Keratinocyte (primary cell): ENCODE data around the gene DSCAM. TPM values are rescaled to one million over a fixed set of nuclear protein-coding genes. Genes with fewer than 3 reads are reported as not detected.

Source experiments
- DNase-seq: peaks from one replicate; pipeline ENCODE4 v3.0.0-alpha.2; 2011; ENCODE audit warnings: low read depth, missing footprints, low spot score
- FAIRE-seq: peaks from 2 replicates; lab custom pipeline; 2011; peaks lifted over from hg19 to GRCh38; lab: Jason Lieb, UNC
- H2AFZ ChIP-seq: 2 replicates; pipeline ENCODE4 v1.6.0; 2012; ENCODE audit warnings: low read length, control low read depth, inconsistent platforms; ENCODE audit not compliant: control insufficient read depth
- H3K27ac ChIP-seq: 2 replicates; pipeline ENCODE4 v1.5.1; 2011; ENCODE audit warnings: low read length; ENCODE audit not compliant: control insufficient read depth, insufficient read depth
- H3K27me3 ChIP-seq: 3 replicates; pipeline ENCODE4 v1.6.0; 2011; ENCODE audit warnings: low read length; ENCODE audit not compliant: control insufficient read depth, insufficient read depth; ENCODE audit errors: extremely low read depth
- H3K36me3 ChIP-seq, 2 experiments: 2 replicates in 1 of 2; 3 replicates in 1 of 2; pipeline ENCODE4 v1.5.1; 2011; ENCODE audit warnings: low read length in 2 of 2, mild to moderate bottlenecking in 1 of 2; ENCODE audit not compliant: control insufficient read depth in 2 of 2, insufficient read depth in 2 of 2; ENCODE audit errors: extremely low read depth in 1 of 2
- H3K4me1 ChIP-seq: 3 replicates; pipeline ENCODE4 v1.5.1; 2011; ENCODE audit warnings: low read length; ENCODE audit not compliant: control insufficient read depth, insufficient read depth; ENCODE audit errors: extremely low read depth
- H3K4me2 ChIP-seq: 3 replicates; pipeline ENCODE4 v1.6.0; 2011; ENCODE audit warnings: low read depth, low read length; ENCODE audit not compliant: control insufficient read depth, insufficient read depth; ENCODE audit errors: extremely low read depth
- H3K4me3 ChIP-seq, 3 experiments: fragments of 200-600 bp in 1 of 3; sonication (generic) in 1 of 3; 2 replicates in 2 of 3; 3 replicates in 1 of 3; pipeline ENCODE4 v1.5.1; 2011 to 2016; ENCODE audit warnings: low read length in 3 of 3, mild to moderate bottlenecking in 3 of 3, control low read depth in 2 of 3, inconsistent platforms in 1 of 3, low read depth in 1 of 3, mixed read lengths in 1 of 3, mixed run types in 1 of 3, moderate library complexity in 1 of 3; ENCODE audit not compliant: control insufficient read depth in 2 of 3, insufficient read depth in 2 of 3; ENCODE audit errors: extremely low read depth in 1 of 3
- H3K79me2 ChIP-seq: 2 replicates; pipeline ENCODE4 v1.6.0; 2012; ENCODE audit warnings: low read length; ENCODE audit not compliant: control insufficient read depth, insufficient read depth
- H3K9ac ChIP-seq: 3 replicates; pipeline ENCODE4 v1.6.0; 2011; ENCODE audit warnings: low read length; ENCODE audit not compliant: control insufficient read depth, insufficient read depth; ENCODE audit errors: extremely low read depth
- H3K9me1 ChIP-seq: 3 replicates; pipeline ENCODE4 v1.6.0; 2011; ENCODE audit warnings: low read length; ENCODE audit not compliant: control insufficient read depth, insufficient read depth; ENCODE audit errors: extremely low read depth
- H3K9me3 ChIP-seq: 2 replicates; pipeline ENCODE4 v1.5.1; 2012; ENCODE audit warnings: low read depth, low read length; ENCODE audit not compliant: control insufficient read depth
- H4K20me1 ChIP-seq: 3 replicates; pipeline ENCODE4 v1.6.0; 2011; ENCODE audit warnings: low read length; ENCODE audit not compliant: control insufficient read depth, insufficient read depth; ENCODE audit errors: extremely low read depth
- CTCF ChIP-seq, 3 experiments: IDR thresholded peaks in 1 of 3; conservative IDR thresholded peaks in 1 of 3; optimal IDR thresholded peaks in 1 of 3; 2 replicates in 2 of 3; 3 replicates in 1 of 3; pipeline versions ENCODE3 to v1.5.1; 2011; ENCODE audit warnings: low read length in 3 of 3, mild to moderate bottlenecking in 3 of 3, moderate library complexity in 2 of 3, control low read depth in 1 of 3, inconsistent platforms in 1 of 3; ENCODE audit not compliant: insufficient read depth in 2 of 3; ENCODE audit errors: extremely low read depth in 1 of 3
- EZH2 ChIP-seq: IDR thresholded peaks from one replicate; pipeline ENCODE4 v1.6.1; 2012; ENCODE audit warnings: inconsistent platforms, mild to moderate bottlenecking, low read length, moderate library complexity
- dilution Hi-C: fragments of 300-500 bp; cut with MboI; formaldehyde crosslinking; loops from one replicate; pipeline ENCODE4 v1.7.0; 2020; ENCODE audit warnings: low sequenced_read_pairs; ENCODE audit not compliant: extremely low pct_ligation_motif_present
- polyA plus RNA-seq, 5 experiments: library from polyadenylated mRNA; depleted of rRNA in 3 of 5; stranded (reverse) in 3 of 5; stranded (forward) in 1 of 5; unstranded in 1 of 5; fragments of >200 nt; gene quantifications; 1 replicate in 1 of 5; 2 replicates in 3 of 5; 3 replicates in 1 of 5; pipeline versions ENCODE4 v1.2.1 to v1.2.3, GENCODE V29; 2011 to 2012; ENCODE audit warnings: missing spikeins in 2 of 5, low read depth in 1 of 5, low replicate concordance in 1 of 5

The DSCAM gene
- polyA plus RNA-seq, 1 donor (not counting 4 experiments of a cell fraction or from before 2014, with no cell fraction given): 2.1 TPM

- Histone ChIP-seq H2AFZ (no peak overlapping the region), H3K9me1 (no peaks in the 10 kb centered on the region), H3K9me3 (no peaks in the 10 kb centered on the region), H3K79me2 (no peaks in the 10 kb centered on the region), H4K20me1 (no peaks in the 10 kb centered on the region), H3K9ac (no peak overlapping the region), H3K4me1 (no peaks in the 10 kb centered on the region), H3K4me3 (no peak overlapping the region), H3K4me2 (no peak overlapping the region), H3K27me3 (no peaks in the 10 kb centered on the region), H3K36me3 (peaks cover 0 to 1% of the 10 kb centered on the region in 2 experiments), H3K27ac (no peak overlapping the region)
- no peak for FAIRE-seq
- DNase-seq: no peak
- TF ChIP-seq CTCF (optimal IDR thresholded peaks at IDR 0.05 in 1 of 3, IDR thresholded peaks at IDR 0.05 in 1 of 3, conservative IDR thresholded peaks at IDR 0.05 in 1 of 3; ENCODE audit: extremely low read depth in 1 of 3, insufficient read depth in 2 of 3, low read length in 3 of 3) (no peak), EZH2 (no peak)
- dilution Hi-C loops: no loop called here
These were observed 78.9 kb downstream of the DSCAM start for GRCh38 chr21:40768056-40768455.

GRCh38 chr21:40766381-40766780 lies 80.6 kb downstream of the DSCAM start:
- Histone ChIP-seq H3K27me3 (no peaks in the 10 kb centered on the region), H3K4me3 (no peak overlapping the region), H3K79me2 (no peaks in the 10 kb centered on the region), H3K9me3 (no peaks in the 10 kb centered on the region), H3K36me3 (peaks cover 0 to 1% of the 10 kb centered on the region in 2 experiments), H3K4me1 (no peaks in the 10 kb centered on the region), H3K9me1 (no peaks in the 10 kb centered on the region), H3K9ac (no peak overlapping the region), H3K27ac (no peak overlapping the region), H4K20me1 (no peaks in the 10 kb centered on the region), H2AFZ (no peak overlapping the region), H3K4me2 (no peak overlapping the region)
- dilution Hi-C loops: no loop called here
- DNase-seq (no peak), FAIRE-seq (no peak)
- TF ChIP-seq CTCF (optimal IDR thresholded peaks at IDR 0.05 in 1 of 3, IDR thresholded peaks at IDR 0.05 in 1 of 3, conservative IDR thresholded peaks at IDR 0.05 in 1 of 3; ENCODE audit: extremely low read depth in 1 of 3, insufficient read depth in 2 of 3, low read length in 3 of 3): no peak
- no peak for TF ChIP-seq EZH2
